Esophagus squamous epithelium (tissue), 5 donors: ENCODE data around the gene IGFBP3. TPM values are rescaled to one million over a fixed set of nuclear protein-coding genes. Genes with fewer than 3 reads are reported as not detected.
A peak's percentile ranks its signal among the peaks of the same experiment; 100 is the strongest.

Experiments used
- DNase-seq: peaks from one replicate; lab custom pipeline; 2025; lab: John Stamatoyannopoulos, UW
- H3K27ac ChIP-seq, 4 donors: fragments of 200-600 bp; sonication (generic); one replicate each; pipeline ENCODE4 v1.5.1; 2016 to 2019; ENCODE audit warnings: mild to moderate bottlenecking in 1 of 4
- H3K27me3 ChIP-seq, 4 donors: fragments of 200-600 bp; sonication (generic); 1 replicate in 3 of 4; 2 replicates in 1 of 4; pipeline versions ENCODE4 v1.5.1 to v1.6.0; 2017 to 2021; ENCODE audit warnings: antibody characterized with exemption in 1 of 4
- H3K36me3 ChIP-seq, 3 donors: fragments of 200-600 bp; sonication (generic); one replicate each; pipeline ENCODE4 v1.5.1; 2016 to 2019
- H3K4me1 ChIP-seq, 3 donors: fragments of 200-600 bp; sonication (generic); one replicate each; pipeline ENCODE4 v1.5.1; 2017 to 2019
- H3K4me3 ChIP-seq, 4 donors: fragments of 200-600 bp; sonication (generic); 1 replicate in 3 of 4; 2 replicates in 1 of 4; pipeline ENCODE4 v1.5.1; 2016 to 2019; ENCODE audit warnings: mild to moderate bottlenecking in 2 of 4, moderate library complexity in 1 of 4
- H3K9me3 ChIP-seq, 3 donors: fragments of 200-600 bp; sonication (generic); one replicate each; pipeline ENCODE4 v1.5.1; 2016 to 2019
- POLR2A ChIP-seq, 4 donors: fragments of 450-650 bp; IDR thresholded peaks; one replicate each; pipeline ENCODE4 v1.6.1; 2017; ENCODE audit warnings: antibody characterized with exemption in 4 of 4, mild to moderate bottlenecking in 4 of 4, moderate library complexity in 3 of 4
- WGBS, 2 donors: methylation state at CpG; one replicate each; pipeline ENCODE4 v1.1.5; 2018; 5-methylcytosine and 5-hydroxymethylcytosine counted together
- intact Hi-C: fragments of 100-400 bp; cut with DNase I; formaldehyde crosslinking; loops from one replicate; pipeline ENCODE4 v1.15.0; 2022
- total RNA-seq, 4 donors: library from RNA; depleted of rRNA; stranded (reverse); fragments of >200 nt; gene quantifications; one replicate each; pipeline ENCODE4 v1.1.0, GENCODE V29; 2016
- TF ChIP-seq, protein P1 (sequence below), 6 experiments: fragments of 450-650 bp in 4 of 6; fragments of 200-600 bp in 2 of 6; sonication (generic) in 2 of 6; IDR thresholded peaks; one replicate each; pipeline ENCODE4 v1.5.1; 2016 to 2019; ENCODE audit warnings: antibody characterized with exemption in 6 of 6, mild to moderate bottlenecking in 4 of 6, moderate library complexity in 4 of 6
- donor health status: DM: yes; HTN: yes; CAD: no.

The IGFBP3 gene
- total RNA-seq, 4 donors from 2014 or later, result 11.8 to 68.4 (median 47.9) TPM

GRCh38 chr7:45873035-45873354 lies 48.1 kb downstream of the IGFBP3 start, which contains the start of gene CCDC201:
Gene CCDC201, minus strand, starts transcription at chr7:45873082. Its CDS starts 75 bp downstream, at chr7:45873007.
- no peak within 1 kb of the TSS for H3K27ac ChIP-seq
- 76 to 77% methylated on average over 6 to 7 of the region's 7 CpGs for WGBS, 2 donors
- no peak for DNase-seq
- H3K27me3 ChIP-seq, result no peaks in the 10 kb centered on the region
- no peak within 1 kb of the TSS for H3K4me3 ChIP-seq
- no peaks in the 10 kb centered on the region for H3K4me1 ChIP-seq
- no peaks in the 10 kb centered on the region for H3K36me3 ChIP-seq
- intact Hi-C loops, result no loop called here
- TF ChIP-seq, protein P1, sequence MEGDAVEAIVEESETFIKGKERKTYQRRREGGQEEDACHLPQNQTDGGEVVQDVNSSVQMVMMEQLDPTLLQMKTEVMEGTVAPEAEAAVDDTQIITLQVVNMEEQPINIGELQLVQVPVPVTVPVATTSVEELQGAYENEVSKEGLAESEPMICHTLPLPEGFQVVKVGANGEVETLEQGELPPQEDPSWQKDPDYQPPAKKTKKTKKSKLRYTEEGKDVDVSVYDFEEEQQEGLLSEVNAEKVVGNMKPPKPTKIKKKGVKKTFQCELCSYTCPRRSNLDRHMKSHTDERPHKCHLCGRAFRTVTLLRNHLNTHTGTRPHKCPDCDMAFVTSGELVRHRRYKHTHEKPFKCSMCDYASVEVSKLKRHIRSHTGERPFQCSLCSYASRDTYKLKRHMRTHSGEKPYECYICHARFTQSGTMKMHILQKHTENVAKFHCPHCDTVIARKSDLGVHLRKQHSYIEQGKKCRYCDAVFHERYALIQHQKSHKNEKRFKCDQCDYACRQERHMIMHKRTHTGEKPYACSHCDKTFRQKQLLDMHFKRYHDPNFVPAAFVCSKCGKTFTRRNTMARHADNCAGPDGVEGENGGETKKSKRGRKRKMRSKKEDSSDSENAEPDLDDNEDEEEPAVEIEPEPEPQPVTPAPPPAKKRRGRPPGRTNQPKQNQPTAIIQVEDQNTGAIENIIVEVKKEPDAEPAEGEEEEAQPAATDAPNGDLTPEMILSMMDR (IDR thresholded peaks at IDR 0.05), result no peak
- TF ChIP-seq POLR2A (IDR thresholded peaks at IDR 0.05), result no peak
- no peaks in the 10 kb centered on the region for H3K9me3 ChIP-seq

- intact Hi-C loops, result no loop called here
- 55 to 60% methylated on average over 6 to 7 of the region's 10 CpGs for WGBS, 2 donors
- DNase-seq, result no peak
- no peak overlapping the region for H3K4me3 ChIP-seq
- TF ChIP-seq POLR2A (IDR thresholded peaks at IDR 0.05), result no peak
- TF ChIP-seq, protein P1 (IDR thresholded peaks at IDR 0.05), result peak in 2 of 6 experiments; percentile 12 to 35
- H3K9me3 ChIP-seq, result no peaks in the 10 kb centered on the region
- no peaks in the 10 kb centered on the region for H3K4me1 ChIP-seq
- no peak overlapping the region for H3K27ac ChIP-seq
- no peaks in the 10 kb centered on the region for H3K27me3 ChIP-seq
- no peaks in the 10 kb centered on the region for H3K36me3 ChIP-seq
Observed at GRCh38 chr7:45872116-45873034, 48.7 kb downstream of the IGFBP3 start.

- Histone ChIP-seq H3K4me1 (no peaks in the 10 kb centered on the region), H3K9me3 (no peaks in the 10 kb centered on the region), H3K36me3 (no peaks in the 10 kb centered on the region), H3K4me3 (no peak overlapping the region), H3K27ac (no peak overlapping the region), H3K27me3 (peaks cover 0 to 13% (median 0%) of the 10 kb centered on the region in 4 donors)
- intact Hi-C loops, result no loop called here
- no peak for DNase-seq
- no peak for TF ChIP-seq POLR2A (IDR thresholded peaks at IDR 0.05)
- TF ChIP-seq, protein P1 (IDR thresholded peaks at IDR 0.05), result no peak
- WGBS, 2 donors, result 35 to 45% methylated on average over 4 of the region's 4 CpGs
Observed at GRCh38 chr7:45869426-45869825, 51.6 kb downstream of the IGFBP3 start.

DNA sequence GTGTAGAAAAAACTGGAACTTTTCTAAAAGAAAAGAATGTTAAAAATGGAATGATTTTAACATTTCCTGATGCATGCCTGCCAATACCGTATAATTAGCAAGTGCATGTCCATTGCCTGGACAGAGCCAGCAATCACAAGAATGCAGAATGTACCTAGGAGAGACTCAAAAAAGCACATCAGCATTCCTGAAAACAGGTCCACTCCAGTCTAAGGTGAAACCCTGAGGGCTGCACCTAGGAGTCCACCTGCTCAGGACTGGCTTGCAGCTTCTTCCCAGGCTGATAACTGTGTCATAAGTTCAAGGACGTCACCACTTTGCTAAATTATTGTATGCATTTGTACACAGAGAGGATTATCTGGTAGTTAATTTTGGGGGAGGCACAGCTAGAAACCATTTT lies 53.6 kb downstream of the IGFBP3 start:
- no peaks in the 10 kb centered on the region for H3K4me1 ChIP-seq
- H3K36me3 ChIP-seq, result no peaks in the 10 kb centered on the region
- H3K27me3 ChIP-seq, result peaks cover 0 to 30% (median 0%) of the 10 kb centered on the region in 4 donors
- no peak for TF ChIP-seq POLR2A (IDR thresholded peaks at IDR 0.05)
- TF ChIP-seq, protein P1 (IDR thresholded peaks at IDR 0.05), result no peak
- 79 to 93% methylated on average over 2 of the region's 2 CpGs for WGBS, 2 donors
- intact Hi-C loops, result no loop called here
- H3K9me3 ChIP-seq, result no peaks in the 10 kb centered on the region
- no peak overlapping the region for H3K4me3 ChIP-seq
- DNase-seq, result no peak
- no peak overlapping the region for H3K27ac ChIP-seq
